Measurements from ENCODE around the gene ZCWPW1. TPM values are rescaled to one million over a fixed set of nuclear protein-coding genes. Genes with fewer than 3 reads are reported as not detected.

The ZCWPW1 gene
- total and polyA plus RNA-seq, 4 donors = 5.1 to 12.2 (median 6.4) TPM

Other genes starting within 250 kb of the ZCWPW1 start
- gene PVRIG, start 208.8 kb downstream of the ZCWPW1 start, total RNA-seq = under 1 TPM; 0.52 to 0.82 TPM
- gene PVRIG, start 208.8 kb downstream of the ZCWPW1 start, polyA plus RNA-seq = 1 to 10 TPM in 1 of 2 donors, under 1 TPM in 1; 0.41 to 1.6 TPM
- gene SPDYE3, start 121.0 kb downstream of the ZCWPW1 start, total RNA-seq = not detected
- under 1 TPM; 0.06 to 0.10 TPM for gene SPDYE3, start 121.0 kb downstream of the ZCWPW1 start, polyA plus RNA-seq
- 10 to 100 TPM; 22.0 to 50.1 TPM for gene PILRB, start 70.6 kb downstream of the ZCWPW1 start, total RNA-seq
- 10 to 100 TPM; 26.1 to 36.3 TPM for gene PILRB, start 70.6 kb downstream of the ZCWPW1 start, polyA plus RNA-seq
- 10 to 100 TPM in 1 of 2 donors, 1 to 10 TPM in 1; 9.9 to 40.9 TPM for gene PILRA, start 55.2 kb downstream of the ZCWPW1 start, total RNA-seq
- gene PILRA, start 55.2 kb downstream of the ZCWPW1 start, polyA plus RNA-seq = 100 to 1,000 TPM in 1 of 2 donors, 10 to 100 TPM in 1; 14.2 to 122 TPM
- 10 to 100 TPM; 25.6 to 38.7 TPM for gene MEPCE, start 1.1 kb upstream of the ZCWPW1 start, total RNA-seq
- gene MEPCE, start 1.1 kb upstream of the ZCWPW1 start, polyA plus RNA-seq = 10 to 100 TPM; 27.9 to 30.4 TPM
- 10 to 100 TPM in 1 of 2 donors, 1 to 10 TPM in 1; 8.2 to 36.4 TPM for gene PPP1R35, start 7.8 kb upstream of the ZCWPW1 start, total RNA-seq
- 10 to 100 TPM; 38.2 to 65.1 TPM for gene PPP1R35, start 7.8 kb upstream of the ZCWPW1 start, polyA plus RNA-seq
- 1 to 10 TPM in 1 of 2 donors, under 1 TPM in 1; 0.83 to 2.0 TPM for gene SPACDR, start 35.6 kb upstream of the ZCWPW1 start, total RNA-seq
- under 1 TPM; 0.54 to 0.83 TPM for gene SPACDR, start 35.6 kb upstream of the ZCWPW1 start, polyA plus RNA-seq
- gene TSC22D4, start 50.5 kb upstream of the ZCWPW1 start, total RNA-seq = 10 to 100 TPM; 38.2 to 62.8 TPM
- 10 to 100 TPM; 33.6 to 62.0 TPM for gene TSC22D4, start 50.5 kb upstream of the ZCWPW1 start, polyA plus RNA-seq
- 1 to 10 TPM in 1 of 2 donors, under 1 TPM in 1; 0.52 to 1.1 TPM for gene NYAP1, start 55.2 kb upstream of the ZCWPW1 start, total RNA-seq
- gene NYAP1, start 55.2 kb upstream of the ZCWPW1 start, polyA plus RNA-seq = under 1 TPM; 0.32 to 0.39 TPM
- gene AGFG2, start 110.5 kb upstream of the ZCWPW1 start, total RNA-seq = 10 to 100 TPM; 22.8 to 36.0 TPM
- 10 to 100 TPM; 15.9 to 16.6 TPM for gene AGFG2, start 110.5 kb upstream of the ZCWPW1 start, polyA plus RNA-seq
- gene SAP25, start 145.2 kb upstream of the ZCWPW1 start, total RNA-seq = 1 to 10 TPM; 1.9 to 8.8 TPM
- gene SAP25, start 145.2 kb upstream of the ZCWPW1 start, polyA plus RNA-seq = 1 to 10 TPM; 3.7 to 9.9 TPM
- gene LRCH4, start 157.4 kb upstream of the ZCWPW1 start, total RNA-seq = 100 to 1,000 TPM in 1 of 2 donors, 10 to 100 TPM in 1; 38.1 to 109 TPM
- 100 to 1,000 TPM in 1 of 2 donors, 10 to 100 TPM in 1; 81.7 to 103 TPM for gene LRCH4, start 157.4 kb upstream of the ZCWPW1 start, polyA plus RNA-seq
- gene FBXO24, start 157.6 kb upstream of the ZCWPW1 start, total RNA-seq = 1 to 10 TPM in 1 of 2 donors, under 1 TPM in 1; 0.25 to 1.3 TPM
- under 1 TPM; 0.30 to 0.35 TPM for gene FBXO24, start 157.6 kb upstream of the ZCWPW1 start, polyA plus RNA-seq
- gene PCOLCE, start 173.7 kb upstream of the ZCWPW1 start, total RNA-seq = 100 to 1,000 TPM in 1 of 2 donors, 10 to 100 TPM in 1; 53.6 to 105 TPM
- gene PCOLCE, start 173.7 kb upstream of the ZCWPW1 start, polyA plus RNA-seq = 10 to 100 TPM; 48.4 to 73.5 TPM
- 10 to 100 TPM; 13.2 to 26.9 TPM for gene MOSPD3, start 183.8 kb upstream of the ZCWPW1 start, total RNA-seq
- 10 to 100 TPM; 15.5 to 18.8 TPM for gene MOSPD3, start 183.8 kb upstream of the ZCWPW1 start, polyA plus RNA-seq
- 1 to 10 TPM; 1.7 to 2.1 TPM for gene TFR2, start 212.8 kb upstream of the ZCWPW1 start, total RNA-seq
- gene TFR2, start 212.8 kb upstream of the ZCWPW1 start, polyA plus RNA-seq = under 1 TPM; 0.33 to 0.85 TPM
- gene ACTL6B, start 227.7 kb upstream of the ZCWPW1 start, total RNA-seq = not detected
- gene ACTL6B, start 227.7 kb upstream of the ZCWPW1 start, polyA plus RNA-seq = not detected
- 100 to 1,000 TPM; 150 to 327 TPM for gene GNB2, start 245.0 kb upstream of the ZCWPW1 start, total RNA-seq
- gene GNB2, start 245.0 kb upstream of the ZCWPW1 start, polyA plus RNA-seq = 100 to 1,000 TPM; 130 to 381 TPM

Measured in lung (tissue), 4 donors.